ENCODE data around the gene CA10. TPM values are rescaled to one million over a fixed set of nuclear protein-coding genes. Genes with fewer than 3 reads are reported as not detected.

The CA10 gene
- total and polyA plus RNA-seq, 2 experiments from 2014 or later: 0.92 to 1.5 TPM

- TF ChIP-seq ZNF462 (CRISPR knock-in tag; IDR thresholded peaks at IDR 0.05) (no peak), CREB1 (CRISPR knock-in tag; IDR thresholded peaks at IDR 0.05; ENCODE audit: low read depth) (no peak), REST (IDR thresholded peaks at IDR 0.05; ENCODE audit: unreplicated experiment) (no peak), EZH2phosphoT487 (IDR thresholded peaks at IDR 0.05; ENCODE audit: unreplicated experiment) (no peak), ZNF331 (CRISPR knock-in tag; IDR thresholded peaks at IDR 0.05; ENCODE audit: low read depth) (no peak)
Observed at GRCh38 chr17:51840688-51841087, 317.8 kb downstream of the CA10 start (continued).

- H3K4me1 ChIP-seq (ENCODE audit: insufficient read depth): no peaks in the 10 kb centered on the region
- no peaks in the 10 kb centered on the region for H3K9me2 ChIP-seq (ENCODE audit: insufficient read depth)
- Mint-ChIP-seq H3K4me3 (no peak overlapping the region), H3K36me3 (ENCODE audit: low read depth) (no peaks in the 10 kb centered on the region), H3K9me3 (no peaks in the 10 kb centered on the region), H3K27ac (no peak overlapping the region), H3K27me3 (ENCODE audit: insufficient read depth, low read depth, poor library complexity) (peaks cover 1% of the 10 kb centered on the region), H3K4me1 (peaks cover 2% of the 10 kb centered on the region; the same call in 2 of the 3 replicates)
- DNase-seq (ENCODE audit: low spot score) (no peak), ATAC-seq (no peak)
- H4K20me1 ChIP-seq (replicated peaks; ENCODE audit: insufficient read depth): no peaks in the 10 kb centered on the region
- no peaks in the 10 kb centered on the region for H3K27me3 ChIP-seq (ENCODE audit: insufficient read depth)
- H3F3A ChIP-seq (replicated peaks; ENCODE audit: low read depth): no peaks in the 10 kb centered on the region
- H3K36me3 ChIP-seq (ENCODE audit: insufficient read depth): no peaks in the 10 kb centered on the region
- H3K27ac ChIP-seq (ENCODE audit: low read depth): no peak overlapping the region
- no peak overlapping the region for H2AFZ ChIP-seq
- no peak overlapping the region for H3K4me3 ChIP-seq
- H3K79me2 ChIP-seq (replicated peaks; ENCODE audit: insufficient read depth): no peaks in the 10 kb centered on the region
- no peak overlapping the region for H3K4me2 ChIP-seq
- TF ChIP-seq ETS1 (IDR thresholded peaks at IDR 0.05): no peak
Observed at GRCh38 chr17:51833620-51834019, 324.9 kb downstream of the CA10 start.

All from GM23338 (cell line).